Adipose tissue (tissue), 3 donors: ENCODE data around the gene FOXG1. TPM values are rescaled to one million over a fixed set of nuclear protein-coding genes. Genes with fewer than 3 reads are reported as not detected.

ENCODE experiments used
- H3K27ac ChIP-seq: one replicate; pipeline ENCODE4 v1.5.1; 2013; ENCODE audit warnings: low read depth, low read length
- WGBS, 3 donors: extraction: QIAGEN DNeasy Blood & Tissue Kit; methylation state at CpG; one replicate each; pipeline ENCODE4 v1.1.7; 2013; 5-methylcytosine and 5-hydroxymethylcytosine counted together
- polyA plus RNA-seq, 3 donors: library from polyadenylated mRNA; stranded (reverse); fragments of 200-250 nt; gene quantifications; one replicate each; pipeline ENCODE4 v1.2.3, GENCODE V29; 2013
- donor health status: healthy with polysubstance abuse.
- donor health status: Bipolar disorder and iron deficiency.
- donor health status: healthy.

FOXG1 gene
- not detected for polyA plus RNA-seq

DNA sequence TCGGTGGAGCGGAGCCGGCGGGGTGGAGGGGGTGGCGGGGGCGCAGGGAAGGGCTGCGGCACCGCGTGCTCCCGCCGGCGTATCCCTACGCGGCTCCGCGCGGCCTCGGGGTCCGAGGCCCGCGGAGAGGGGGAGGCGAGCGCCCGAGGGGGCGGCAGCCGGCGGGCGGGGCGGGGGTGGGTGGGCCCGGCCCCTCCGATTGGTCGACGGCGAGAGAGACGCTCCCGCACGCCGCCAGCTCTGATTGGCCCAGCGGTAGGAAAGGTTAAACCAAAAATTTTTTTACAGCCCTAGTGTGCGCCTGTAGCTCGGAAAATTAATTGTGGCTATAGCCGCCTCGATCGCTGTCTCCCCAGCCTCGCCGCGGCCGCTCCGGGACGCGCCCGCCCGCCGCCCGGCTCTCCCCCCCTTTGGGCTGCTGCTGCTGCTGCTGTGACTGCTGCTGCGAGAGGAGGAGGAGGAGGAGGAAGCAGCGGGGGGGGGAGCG is at the start of gene FOXG1:
FOXG1 (plus strand) TSS at position 319 of the 487 bp plus-strand sequence. CDS start 493 bp downstream, outside the sequence.
- whole genome bisulfite sequencing, 3 donors, result 3 to 7% (median 5%) methylated on average over 29 to 56 of the region's 58 CpGs
- no peak within 1 kb of the TSS for H3K27ac ChIP-seq

DNA sequence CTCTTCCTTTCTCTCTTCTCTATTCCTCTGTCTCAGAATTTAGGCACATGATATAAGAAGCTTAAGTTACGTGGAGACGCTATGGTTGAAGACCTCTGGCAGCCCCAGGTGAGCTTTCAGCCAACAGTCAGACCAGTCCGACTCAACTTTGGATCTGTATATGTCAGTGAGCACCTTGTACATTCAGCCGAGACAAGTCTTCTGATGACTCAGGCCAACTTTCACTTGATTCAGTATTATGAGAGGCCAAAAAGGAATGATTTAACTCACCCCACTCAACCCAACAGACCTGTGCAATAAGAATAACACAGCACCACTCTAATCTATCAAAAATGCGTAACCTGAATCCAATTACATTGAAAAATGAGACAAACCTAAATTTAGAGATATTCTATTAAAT is 47.5 kb upstream of the FOXG1 start:
- H3K27ac ChIP-seq, result no peak overlapping the region
- WGBS, 3 donors, result 74 to 80% (median 77%) methylated on average over 5 of the region's 5 CpGs

DNA sequence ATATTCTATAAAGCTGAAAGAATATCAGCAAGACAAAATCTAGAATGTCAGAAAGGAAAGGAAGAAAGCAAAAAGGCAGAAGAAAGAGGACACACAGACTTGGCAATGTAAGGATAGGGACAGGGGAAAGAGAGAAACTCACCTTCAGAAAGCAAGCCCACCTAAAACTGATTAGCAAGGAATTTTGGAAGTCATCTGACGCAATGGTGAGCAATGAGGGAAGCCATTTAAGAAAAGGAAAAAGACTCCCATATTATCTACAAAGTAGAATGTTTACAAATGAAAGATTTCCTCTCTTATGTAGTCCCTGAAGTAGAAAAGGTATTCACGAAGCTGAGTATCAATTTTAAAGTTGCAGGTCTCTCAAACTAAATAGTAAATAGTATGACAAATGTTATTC is 35.2 kb upstream of the FOXG1 start:
- 48 to 63% (median 57%) methylated on average over 2 of the region's 2 CpGs for WGBS, 3 donors
- no peak overlapping the region for H3K27ac ChIP-seq

DNA sequence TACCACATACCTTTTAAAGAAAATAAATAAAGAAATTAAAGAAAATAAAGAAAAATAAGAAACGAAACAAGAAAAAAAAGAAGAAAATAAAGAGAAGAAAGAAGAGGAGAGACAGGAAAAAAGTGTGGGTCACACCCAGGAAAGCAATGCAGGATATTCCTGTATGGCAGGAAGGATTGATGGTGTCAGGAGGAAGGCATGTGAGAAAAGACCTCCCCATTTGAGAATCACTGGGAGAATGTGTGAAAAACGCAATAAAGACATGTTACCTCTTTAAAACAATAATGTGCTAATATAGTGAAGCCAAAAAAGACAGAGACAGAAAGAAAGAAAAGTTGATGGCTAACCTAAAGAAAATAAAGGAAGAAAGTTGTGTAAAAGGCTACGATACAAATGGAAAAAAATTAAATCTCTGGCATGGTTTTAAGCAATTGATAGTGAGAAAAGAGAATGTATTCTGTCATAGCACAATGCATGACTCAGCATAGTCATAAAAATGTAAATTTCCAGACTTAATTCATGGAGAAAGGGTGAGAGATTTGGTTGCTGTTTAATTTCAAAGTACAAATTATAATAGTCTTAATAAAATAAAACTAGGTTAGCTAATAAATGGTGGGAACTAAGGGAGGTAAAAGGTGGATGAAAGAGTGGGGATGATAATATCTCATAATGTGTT is 24.3 kb upstream of the FOXG1 start:
- 62 to 68% (median 62%) methylated on average over 3 of the region's 3 CpGs for WGBS, 3 donors
- no peak overlapping the region for H3K27ac ChIP-seq

DNA sequence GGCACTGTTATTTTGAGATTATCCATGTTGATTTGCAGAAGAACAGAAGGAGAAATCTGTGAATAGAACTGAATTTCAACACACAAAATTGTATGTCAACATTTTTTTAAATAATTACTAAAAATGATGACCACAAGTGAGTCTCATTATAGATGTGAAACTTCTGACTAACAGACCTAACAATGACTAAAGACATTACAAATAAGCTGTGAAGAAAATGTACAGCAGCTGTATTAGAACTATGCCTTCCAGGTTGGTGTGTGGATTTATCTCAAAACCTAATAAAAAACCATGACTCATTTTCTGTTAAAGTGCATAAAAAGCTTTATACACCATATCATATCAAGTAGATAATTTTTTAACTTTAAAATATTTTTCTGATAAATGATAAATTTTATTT is 22.5 kb upstream of the FOXG1 start:
- no peak overlapping the region for H3K27ac ChIP-seq

DNA sequence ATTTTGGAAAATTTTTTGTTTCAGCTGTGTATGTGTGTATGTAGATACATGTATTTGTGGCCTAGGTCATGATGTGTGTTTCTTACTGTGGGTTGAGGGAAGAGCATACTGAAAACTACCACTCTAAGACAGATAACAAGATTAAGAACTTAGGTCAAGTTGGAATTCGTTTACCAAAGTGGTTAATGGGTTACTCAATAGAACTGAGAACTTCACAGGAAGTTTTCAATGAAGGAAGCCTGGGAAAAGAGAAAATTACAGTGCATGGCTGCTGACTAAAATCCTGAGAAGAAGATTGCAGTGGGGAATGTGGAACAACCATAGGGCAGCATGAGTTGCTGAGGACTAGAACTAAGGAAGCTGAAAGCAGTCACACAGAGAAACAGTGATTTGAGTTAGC is 21.4 kb upstream of the FOXG1 start:
- WGBS, 3 donors, result 21 to 31% (median 31%) methylated on average over 1 of the region's 1 CpG
- H3K27ac ChIP-seq, result no peak overlapping the region

DNA sequence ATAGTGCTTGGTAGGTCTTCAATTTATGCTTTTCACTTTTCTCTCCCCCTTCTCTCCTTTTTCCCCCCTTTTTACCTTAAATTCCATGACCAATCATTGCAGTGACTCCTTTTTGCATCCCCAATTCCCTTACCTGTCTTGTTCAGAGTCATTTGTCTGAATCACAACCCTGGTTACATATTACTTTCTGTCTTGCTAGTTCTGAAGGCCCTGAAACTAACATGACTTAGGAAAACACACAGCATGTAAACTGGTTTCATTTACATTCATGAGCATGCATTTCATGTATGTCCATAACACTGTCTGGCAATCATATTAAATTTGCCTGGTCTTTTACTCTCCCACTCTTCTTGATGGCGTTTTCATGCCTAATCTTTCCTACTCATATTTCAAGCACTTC is 20.3 kb upstream of the FOXG1 start:
- no peak overlapping the region for H3K27ac ChIP-seq
- WGBS, 3 donors, result 65 to 76% (median 67%) methylated on average over 1 of the region's 1 CpG

DNA sequence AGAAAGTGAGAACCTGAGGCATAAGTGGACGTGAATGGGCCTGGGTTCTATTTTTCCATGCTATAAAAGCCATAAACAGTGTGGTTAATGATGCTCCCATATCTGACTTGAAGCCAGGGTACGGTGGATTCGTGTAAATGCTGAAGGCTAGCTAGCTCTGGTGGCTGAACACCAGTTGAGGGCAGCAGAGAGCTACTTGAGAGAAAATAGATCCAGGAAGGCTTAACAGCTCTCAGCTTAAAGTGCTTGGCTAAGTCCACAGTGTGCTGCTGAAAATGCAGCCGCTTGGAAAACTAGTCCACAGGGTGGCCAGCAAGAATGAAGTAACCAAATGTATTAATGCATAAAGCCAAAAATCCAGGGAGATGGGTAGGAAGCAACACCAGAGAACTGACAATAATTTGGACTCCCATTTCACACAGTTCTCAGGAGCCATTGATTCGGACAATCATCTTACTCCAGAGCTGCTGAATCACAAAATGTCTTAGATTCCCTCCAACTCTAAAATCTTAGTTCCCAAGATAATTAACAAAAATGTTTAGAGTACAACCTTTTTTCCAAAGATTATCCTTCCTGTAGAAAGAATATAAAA is 15.0 kb upstream of the FOXG1 start:
- 19 to 24% (median 23%) methylated on average over 5 of the region's 5 CpGs for WGBS, 3 donors
- no peak overlapping the region for H3K27ac ChIP-seq

DNA sequence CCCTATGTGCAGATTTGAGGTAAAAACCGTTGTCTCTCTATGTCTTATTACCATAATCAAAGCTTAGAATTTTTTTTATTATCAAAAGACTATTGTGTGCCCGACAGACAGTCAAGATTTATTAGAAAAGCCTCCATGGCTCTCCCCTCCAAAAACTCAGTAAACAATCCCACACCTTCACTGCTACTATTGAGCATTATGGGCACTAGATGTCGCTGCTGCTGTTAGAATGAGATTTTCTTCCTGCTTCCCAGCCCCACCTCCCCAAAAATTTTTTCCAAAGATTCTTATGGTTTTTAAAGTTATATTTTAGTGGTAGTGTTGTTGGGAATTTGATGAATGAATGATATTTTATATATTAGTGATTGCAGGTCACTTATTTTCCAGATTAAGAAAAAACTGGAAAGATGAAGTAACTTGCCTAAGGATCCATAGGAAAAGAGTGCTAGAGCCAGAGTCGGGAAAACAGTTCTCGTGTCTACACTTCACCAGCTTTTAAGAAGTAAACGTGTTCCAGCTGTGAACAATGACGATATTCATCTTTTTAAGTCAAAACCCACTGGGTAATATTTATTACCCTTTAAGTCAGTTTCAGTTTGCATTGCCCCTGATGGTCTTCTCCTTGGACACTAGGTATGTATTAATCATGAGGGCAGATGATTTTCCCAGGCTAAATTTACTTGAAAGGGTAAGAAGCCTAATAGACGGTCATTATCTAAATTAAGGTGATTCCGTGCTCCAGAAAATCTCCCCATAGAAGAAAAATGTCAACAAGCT is 12.2 kb upstream of the FOXG1 start:
- H3K27ac ChIP-seq, result no peak overlapping the region
- 8 to 11% (median 10%) methylated on average over 9 of the region's 9 CpGs for WGBS, 3 donors

DNA sequence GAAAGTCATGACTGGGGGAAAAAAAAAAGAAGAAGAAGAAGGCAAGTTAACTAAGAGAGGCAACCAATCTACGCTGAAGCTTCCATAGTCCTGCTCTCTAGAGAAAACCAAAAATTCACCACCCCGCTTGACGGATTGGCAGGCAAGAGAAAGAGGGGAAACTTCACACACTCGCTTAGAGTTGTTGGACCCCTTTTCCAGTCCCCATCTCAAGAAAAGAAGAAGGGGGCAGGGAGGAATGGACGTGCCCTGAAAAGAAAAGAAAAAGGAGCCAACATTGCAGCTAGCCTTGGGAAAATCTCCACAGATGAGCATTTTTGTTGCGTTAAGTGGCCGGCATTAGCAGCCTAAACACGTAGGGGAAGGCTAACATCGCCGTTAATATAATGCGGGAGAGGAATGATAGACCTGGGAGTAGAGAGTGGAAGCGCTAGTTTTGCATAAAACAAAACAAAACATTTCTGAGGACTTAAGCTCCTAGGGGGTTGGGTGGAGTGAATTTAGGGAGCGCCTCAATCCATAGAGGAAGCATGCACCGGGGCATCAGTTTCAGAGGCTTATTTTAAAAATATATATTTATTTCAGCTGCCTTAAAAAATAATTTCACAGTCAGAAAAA is 11.3 kb upstream of the FOXG1 start:
- no peak overlapping the region for H3K27ac ChIP-seq
- 7 to 9% (median 8%) methylated on average over 14 of the region's 14 CpGs for WGBS, 3 donors

DNA sequence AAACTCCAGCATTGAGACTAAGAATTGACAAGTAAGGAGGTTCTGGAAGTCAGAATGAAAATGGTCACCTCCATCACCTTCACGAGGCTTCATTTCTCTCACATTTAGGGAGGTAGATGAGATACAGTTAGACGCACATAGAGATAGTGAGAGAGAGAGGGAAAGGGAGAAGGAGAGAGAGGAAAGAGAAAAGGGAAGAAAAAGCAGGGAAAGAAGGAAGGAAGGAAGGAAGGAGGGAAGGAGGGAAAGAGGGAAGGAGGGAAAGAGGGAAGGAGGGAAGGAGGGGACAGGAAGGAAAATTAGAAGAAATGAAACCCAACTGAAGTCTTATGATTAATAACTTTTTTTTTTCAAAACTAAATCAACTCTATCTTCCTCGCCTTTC is 10.7 kb upstream of the FOXG1 start:
- WGBS, 3 donors, result 9 to 10% (median 9%) methylated on average over 3 of the region's 3 CpGs
- no peak overlapping the region for H3K27ac ChIP-seq

DNA sequence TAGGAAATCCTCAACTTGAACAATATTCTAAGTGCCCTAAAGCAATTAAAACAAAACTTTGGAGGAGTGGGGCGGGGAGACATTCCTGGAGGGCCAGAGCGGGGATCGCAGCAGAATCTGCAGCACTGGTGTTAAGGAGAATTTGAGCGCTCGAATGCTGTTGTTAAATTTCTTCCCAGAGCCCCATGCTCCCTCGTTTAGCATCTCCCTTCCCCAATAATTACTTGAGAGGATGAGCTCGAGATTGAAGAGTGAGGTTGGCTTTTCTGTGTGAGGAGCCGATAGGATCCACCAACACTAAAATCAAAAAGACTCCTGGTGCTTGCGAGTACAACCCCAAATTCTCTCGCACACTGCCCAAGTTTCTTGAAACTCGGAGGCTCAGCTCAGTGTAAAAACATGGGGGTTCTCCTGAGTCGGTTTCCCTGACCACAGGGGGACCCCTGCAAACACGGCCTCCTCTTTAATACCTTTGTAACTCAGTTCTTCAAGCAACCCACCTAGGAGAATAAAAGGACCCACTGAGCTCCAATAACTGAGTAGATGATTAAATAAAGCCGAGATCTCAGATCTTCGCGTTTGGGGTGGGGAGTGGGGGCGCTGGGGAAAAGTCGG is 10.2 kb upstream of the FOXG1 start:
- WGBS, 3 donors, result 6 to 9% (median 8%) methylated on average over 18 of the region's 18 CpGs

DNA sequence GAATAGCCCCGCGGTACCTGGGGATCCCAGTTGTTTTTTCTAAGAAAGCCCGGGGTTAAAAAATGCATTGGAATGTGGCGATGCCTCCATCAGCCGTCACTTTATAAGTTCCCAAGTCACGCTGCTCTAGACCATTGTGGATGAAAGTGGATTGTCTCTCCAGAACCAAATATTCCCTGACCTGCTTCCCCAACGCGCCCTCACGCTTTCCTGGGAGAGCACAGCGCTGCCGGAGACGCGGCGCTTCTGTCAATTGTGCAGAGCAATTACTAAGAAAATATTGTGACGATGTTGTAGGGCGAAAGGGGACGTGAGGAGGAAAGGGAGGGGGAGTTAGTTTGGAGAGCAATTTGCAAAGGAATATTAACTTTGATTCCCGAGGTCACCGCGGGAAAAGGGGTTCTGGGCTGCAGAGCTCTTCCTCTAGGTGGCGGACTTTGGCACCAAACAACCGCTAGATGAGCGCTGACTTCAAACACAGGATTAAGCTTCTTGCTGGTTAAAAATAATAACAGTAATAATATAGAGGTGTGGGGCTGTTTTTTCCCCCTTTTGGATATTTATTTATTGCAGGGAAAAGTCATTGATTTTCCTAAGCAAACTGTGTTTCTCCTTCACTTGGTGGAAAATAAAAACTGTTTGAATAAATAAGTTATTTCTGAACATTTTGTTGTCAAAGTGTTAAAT is 9.6 kb upstream of the FOXG1 start:
- 2 to 7% (median 5%) methylated on average over 23 of the region's 23 CpGs for WGBS, 3 donors

More for the DNA sequence above, 10.2 kb upstream of the FOXG1 start:
- H3K27ac ChIP-seq, result no peak overlapping the region

DNA sequence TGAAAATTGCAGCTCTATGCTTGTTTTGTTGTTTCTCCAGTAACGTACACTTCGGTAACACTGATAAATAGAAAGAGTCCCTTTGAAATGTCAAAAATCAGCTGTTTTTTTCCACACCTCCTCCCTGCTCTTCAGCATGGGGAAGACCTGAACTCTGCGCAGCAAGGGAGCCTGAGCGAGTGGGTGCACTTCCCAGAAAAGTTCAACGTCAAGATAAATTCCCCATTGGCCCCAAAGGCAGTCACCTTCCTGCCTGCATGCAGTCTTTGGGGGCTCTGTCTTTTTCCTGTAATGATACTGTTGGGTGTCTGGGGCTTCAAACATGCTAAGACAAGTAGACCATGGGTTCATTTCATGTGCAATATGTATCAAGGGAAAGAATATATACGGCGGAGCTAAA is 8.8 kb upstream of the FOXG1 start:
- 11 to 13% (median 13%) methylated on average over 7 of the region's 7 CpGs for WGBS, 3 donors
- H3K27ac ChIP-seq, result no peak overlapping the region

More for the DNA sequence above, 9.6 kb upstream of the FOXG1 start:
- no peak overlapping the region for H3K27ac ChIP-seq

DNA sequence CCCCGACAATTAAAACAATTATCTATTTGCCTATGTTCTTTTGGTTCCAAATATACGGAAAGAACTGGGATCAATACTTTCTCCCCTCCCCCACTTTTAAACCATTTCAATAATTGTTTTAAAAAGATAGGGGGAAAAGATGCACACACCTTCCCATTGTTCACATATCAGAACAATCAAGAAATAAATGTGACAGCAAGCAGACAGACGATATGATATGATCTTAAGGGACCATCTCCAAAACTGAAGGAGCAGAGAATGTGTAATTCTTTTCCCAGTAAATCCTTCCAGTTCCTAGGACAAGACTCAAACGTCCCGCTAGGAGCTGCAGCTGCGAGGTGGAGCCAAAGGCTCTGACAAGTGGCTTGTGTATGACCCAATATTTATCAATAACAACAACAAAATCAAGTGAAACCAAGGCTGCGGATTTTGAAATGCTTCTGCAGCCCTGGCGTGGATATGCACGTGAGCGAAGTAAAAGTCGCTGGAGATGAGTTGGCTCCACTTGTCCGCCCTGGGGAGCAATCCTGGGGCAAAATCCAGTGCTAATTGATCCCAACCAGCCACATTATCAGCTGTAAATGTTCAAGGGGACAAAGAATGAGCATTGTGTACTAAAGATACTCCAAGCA is 8.2 kb upstream of the FOXG1 start:
- WGBS, 3 donors, result 9 to 10% (median 9%) methylated on average over 12 of the region's 12 CpGs

DNA sequence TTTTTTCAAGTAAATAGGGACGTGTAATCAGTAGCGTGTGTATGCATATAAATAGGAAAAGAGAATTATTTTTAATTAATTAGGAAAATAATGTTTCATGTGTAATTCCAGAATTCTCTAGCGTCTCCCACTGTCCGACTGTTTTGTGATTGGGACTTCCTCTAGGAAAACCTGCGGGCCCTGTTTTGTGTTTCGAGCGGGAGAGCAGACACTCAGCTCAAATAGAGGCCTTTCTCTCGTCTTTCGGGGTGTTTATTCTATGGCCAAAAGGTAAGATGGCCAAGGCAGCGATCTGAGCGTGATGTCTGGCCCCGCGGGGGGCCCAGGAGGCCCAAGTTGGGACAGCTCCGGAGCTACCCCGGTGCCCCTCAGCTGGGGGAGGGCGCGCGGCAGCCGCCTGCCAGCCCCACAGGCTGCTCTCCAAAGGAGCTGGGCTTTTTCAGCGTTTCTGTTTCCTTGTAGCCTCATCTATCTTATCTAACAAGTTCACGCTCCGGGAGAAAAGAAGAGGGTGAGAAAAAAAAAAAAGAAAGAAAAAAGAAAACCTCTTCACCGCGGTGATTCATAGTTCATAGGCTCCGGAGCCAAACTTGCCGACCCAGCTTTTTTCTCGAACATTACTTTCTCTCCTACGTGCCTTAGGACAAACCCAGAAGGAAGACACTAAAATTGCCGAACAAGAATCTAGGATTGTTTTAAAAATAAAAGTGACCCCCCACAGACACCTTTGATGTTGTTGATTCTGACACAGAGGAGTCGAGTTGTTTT is 7.5 kb upstream of the FOXG1 start:
- H3K27ac ChIP-seq, result no peak overlapping the region
- WGBS, 3 donors, result 4 to 7% (median 5%) methylated on average over 30 of the region's 30 CpGs

More for the DNA sequence above, 8.2 kb upstream of the FOXG1 start:
- H3K27ac ChIP-seq, result no peak overlapping the region
